ENCODE measurements around the gene AP2M1. TPM values are rescaled to one million over a fixed set of nuclear protein-coding genes. Genes with fewer than 3 reads are reported as not detected.
A peak's percentile ranks its signal among the peaks of the same experiment; 100 is the strongest.

Gene AP2M1
- total RNA-seq, 1 donor from 2014 or later = 161 TPM

DNA sequence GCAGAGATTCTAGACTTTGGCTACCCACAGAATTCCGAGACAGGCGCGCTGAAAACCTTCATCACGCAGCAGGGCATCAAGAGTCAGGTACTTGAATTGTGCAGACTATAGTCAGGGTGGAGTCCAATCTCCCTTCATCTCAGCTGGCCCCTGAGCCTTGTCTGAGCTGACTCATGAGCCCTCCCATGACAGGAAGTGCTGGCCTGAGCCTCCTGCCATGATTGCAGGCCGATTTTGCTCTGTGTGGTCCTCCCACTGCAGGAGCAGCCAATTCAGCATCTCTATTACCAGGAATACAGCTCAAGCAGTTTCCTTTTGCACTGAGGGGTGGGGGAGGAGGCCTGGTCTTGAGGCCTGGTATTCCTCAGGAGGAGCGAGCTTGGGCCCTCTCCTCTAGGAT lies 5.5 kb downstream of the AP2M1 start:
- no peak for DNase-seq

DNA sequence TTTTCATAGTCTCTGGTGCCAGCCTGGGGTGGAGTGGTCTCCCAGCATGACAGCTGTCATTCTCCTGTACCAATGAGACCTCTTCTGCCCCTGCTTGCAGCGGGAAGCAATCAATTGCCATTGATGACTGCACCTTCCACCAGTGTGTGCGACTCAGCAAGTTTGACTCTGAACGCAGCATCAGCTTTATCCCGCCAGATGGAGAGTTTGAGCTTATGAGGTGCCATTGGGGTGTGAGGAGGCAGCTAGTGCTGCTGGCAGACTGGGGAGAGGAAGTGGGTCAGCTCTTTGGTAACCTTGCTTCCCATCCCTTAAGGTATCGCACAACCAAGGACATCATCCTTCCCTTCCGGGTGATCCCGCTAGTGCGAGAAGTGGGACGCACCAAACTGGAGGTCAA lies 6.9 kb downstream of the AP2M1 start:
- no peak for DNase-seq

GRCh38 chr3:184183679-184184078 lies 9.0 kb downstream of the AP2M1 start:
- no peak for DNase-seq

DNA sequence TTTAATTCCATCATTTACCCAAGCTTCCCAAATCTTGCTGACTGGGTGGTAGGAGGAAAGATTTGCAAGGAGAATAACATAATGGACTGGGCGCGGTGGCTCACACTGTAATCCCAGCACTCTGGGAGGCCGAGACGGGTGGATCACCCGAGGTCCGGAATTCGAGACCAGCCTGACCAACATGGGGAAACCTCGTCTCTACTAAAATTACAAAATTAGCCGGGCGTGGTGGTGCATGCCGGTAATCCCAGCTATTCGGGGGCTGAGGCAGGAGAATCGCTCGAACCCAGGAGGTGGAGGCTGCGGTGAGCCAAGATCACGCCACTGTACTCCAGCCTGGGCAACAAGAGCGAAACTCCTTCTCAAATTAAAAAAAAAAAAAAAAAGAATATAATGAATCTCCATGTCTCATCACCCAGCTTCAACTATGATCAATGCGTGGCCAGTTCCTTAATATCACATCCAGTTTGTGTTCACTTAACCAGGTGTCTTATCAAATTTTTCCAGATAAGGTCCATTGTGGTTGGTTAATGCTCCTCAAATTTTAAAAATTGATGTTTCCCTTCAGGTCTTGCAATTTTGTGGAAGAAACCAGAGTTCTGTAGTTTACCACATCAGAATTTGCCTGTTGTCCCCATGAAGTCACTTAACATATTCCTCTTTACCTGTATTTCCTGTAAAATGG lies 10.0 kb downstream of the AP2M1 start:
- no peak for DNase-seq

DNA sequence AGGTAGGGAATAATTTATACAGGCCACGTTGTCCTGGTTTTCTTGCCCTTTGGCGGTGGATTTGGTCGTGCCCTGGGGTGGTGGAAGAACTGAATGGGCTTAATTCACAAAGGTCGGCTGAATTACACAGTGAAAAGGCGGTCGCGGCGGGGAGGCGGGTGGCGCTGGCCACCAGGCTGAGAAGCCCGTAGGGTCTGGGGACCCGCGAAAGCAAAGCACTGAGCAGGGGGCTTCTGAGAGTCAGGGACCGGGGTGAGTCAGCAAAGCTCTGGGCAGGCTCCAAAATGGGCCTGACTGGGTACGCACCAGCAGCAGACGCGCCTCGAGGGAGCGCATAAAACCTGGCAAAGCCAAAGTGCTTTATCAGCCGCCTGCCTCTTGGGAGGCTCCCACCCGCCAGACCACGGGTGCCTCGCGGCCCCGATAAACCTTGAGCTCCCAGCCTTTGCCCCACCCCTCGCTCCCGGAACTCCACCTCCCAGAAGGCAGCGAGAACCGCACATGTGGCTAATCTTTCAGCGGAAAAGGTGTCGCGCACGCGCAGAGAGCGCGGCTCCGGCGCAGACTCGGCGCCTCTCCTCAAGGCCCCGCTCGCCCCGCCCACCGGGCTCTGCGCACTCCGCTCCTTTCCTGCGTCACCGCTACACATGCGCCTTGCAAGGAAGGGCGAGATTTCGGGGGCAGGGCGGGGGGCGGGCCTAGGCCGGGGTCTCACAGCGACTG lies 11.0 kb downstream of the AP2M1 start:
- peak; percentile 100 for DNase-seq

DNA sequence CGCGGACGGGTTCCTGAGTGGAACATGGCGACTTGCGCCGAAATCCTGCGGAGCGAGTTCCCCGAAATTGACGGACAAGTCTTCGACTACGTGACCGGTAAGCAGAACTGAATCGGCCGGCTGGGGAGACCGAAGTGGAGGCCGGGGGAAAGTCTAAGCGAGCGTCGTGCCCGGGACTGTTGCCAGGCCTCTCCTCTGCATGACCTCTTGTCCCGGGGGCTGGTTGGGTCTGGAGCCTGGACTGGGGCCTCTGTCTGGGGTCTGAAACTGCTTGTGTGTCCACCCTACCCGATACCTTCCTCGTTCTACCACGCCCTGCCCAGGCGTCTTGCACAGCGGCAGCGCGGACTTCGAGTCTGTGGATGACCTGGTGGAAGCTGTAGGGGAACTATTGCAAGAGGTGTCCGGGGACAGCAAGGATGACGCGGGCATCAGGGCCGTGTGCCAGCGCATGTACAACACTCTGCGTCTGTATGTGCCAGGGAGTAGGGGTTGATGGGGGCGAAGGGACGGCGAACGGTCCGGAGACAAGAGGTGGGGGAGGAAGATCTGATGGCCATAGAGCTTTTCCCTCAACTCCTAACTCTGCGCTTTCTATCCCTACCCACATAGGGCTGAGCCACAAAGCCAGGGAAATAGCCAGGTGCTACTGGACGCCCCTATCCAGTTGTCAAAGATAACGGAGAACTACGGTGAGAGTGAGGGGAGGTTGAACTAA lies 11.7 kb downstream of the AP2M1 start, which contains the start of gene ABCF3:
Gene ABCF3, plus strand, starts transcription at position 16 of the 718 bp plus-strand sequence. Its CDS starts 9 bp downstream, at position 25.
- no peak for DNase-seq

DNA sequence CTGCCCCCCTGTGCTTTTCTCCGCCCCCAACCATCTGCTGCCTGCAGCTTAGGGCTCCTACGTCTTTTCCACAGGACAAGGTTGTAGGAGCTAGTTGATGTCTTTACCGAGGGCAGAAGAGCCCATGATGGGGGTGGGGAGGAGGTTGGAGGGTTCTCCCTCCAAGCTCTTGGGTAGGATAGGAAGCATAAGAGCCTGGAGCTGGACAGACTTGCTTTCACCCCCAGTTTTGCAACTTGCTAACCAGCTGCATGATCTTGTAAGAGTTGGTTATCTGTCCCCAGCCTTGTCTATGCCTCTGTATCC lies 12.2 kb downstream of the AP2M1 start:
- no peak for DNase-seq

DNA sequence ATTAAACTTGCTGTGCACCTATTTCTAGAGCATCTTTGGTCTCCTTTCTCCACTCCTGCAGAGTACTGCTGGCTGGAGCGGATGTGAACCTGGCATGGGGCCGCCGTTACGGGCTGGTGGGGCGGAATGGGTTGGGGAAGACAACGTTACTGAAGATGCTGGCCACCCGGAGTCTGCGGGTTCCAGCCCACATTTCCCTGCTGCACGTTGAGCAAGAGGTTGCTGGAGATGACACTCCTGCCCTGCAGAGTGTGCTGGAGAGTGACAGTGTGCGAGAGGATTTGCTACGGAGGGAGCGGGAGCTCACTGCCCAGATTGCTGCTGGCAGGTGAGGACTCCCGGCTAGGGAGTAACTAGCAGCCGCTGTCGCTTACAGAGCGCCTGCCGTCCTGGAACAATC lies 13.4 kb downstream of the AP2M1 start:
- DNase-seq = no peak

DNA sequence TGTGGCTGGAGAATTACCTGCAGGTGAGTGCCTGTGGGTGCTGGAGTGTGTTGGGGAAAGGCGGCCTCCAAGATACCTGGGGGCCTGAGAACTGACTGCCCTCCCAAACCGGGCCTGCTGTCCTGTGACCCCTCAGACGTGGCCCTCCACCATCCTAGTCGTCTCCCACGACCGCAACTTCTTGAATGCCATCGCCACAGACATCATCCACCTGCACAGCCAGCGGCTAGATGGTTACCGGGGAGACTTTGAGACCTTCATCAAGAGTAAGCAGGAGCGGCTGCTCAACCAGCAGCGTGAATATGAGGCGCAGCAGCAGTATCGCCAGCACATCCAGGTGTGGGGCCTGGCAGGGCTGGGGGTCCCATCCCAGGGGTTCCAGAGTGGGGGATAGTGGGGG lies 14.8 kb downstream of the AP2M1 start:
- no peak for DNase-seq

DNA sequence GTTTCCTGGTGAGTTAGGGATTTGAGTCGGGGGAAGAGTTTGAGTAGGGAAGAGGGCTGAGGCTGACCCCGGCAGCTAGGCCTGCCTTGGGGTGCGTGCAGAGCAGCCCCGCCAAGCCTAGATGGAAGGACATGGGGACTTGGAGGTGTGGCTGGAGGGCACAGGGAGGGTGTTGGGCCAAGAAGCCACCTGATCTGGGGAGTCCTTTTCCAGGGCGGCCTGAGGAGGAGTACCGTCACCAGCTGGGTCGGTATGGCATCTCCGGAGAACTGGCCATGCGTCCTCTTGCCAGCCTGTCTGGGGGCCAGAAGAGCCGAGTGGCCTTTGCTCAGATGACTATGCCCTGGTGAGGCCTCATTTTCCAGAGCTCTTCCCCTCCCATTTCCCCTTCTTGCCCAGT lies 18.2 kb downstream of the AP2M1 start:
- DNase-seq = no peak

GRCh38 chr3:184193991-184194539 lies 19.4 kb downstream of the AP2M1 start:
- no peak for DNase-seq

GRCh38 chr3:184196536-184196935 lies 21.9 kb downstream of the AP2M1 start:
- no peak for DNase-seq

DNA sequence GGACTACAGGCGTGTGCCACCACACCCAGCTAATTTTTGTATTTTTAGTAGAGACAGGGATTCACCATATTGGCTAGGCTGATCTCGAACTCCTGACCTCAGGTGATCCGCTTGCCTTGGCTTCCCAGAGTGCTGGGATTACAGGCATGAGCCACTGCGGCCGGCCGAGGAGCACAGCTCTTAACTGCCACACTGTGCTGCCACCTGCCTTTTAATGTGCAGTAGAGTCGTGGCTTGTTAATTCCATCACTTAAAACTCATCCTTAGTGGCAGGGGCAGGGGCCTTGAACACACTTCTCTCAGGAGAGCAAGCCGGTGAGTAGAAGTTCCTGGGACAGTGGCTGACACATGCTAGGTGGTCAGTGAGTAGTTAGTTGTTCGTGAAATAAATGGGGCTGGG lies 23.9 kb downstream of the AP2M1 start:
- DNase-seq = no peak

GRCh38 chr3:184200825-184201224 lies 26.2 kb downstream of the AP2M1 start:
- no peak for DNase-seq

- no peak for DNase-seq
These were observed 28.9 kb downstream of the AP2M1 start for GRCh38 chr3:184203526-184203925.

DNA sequence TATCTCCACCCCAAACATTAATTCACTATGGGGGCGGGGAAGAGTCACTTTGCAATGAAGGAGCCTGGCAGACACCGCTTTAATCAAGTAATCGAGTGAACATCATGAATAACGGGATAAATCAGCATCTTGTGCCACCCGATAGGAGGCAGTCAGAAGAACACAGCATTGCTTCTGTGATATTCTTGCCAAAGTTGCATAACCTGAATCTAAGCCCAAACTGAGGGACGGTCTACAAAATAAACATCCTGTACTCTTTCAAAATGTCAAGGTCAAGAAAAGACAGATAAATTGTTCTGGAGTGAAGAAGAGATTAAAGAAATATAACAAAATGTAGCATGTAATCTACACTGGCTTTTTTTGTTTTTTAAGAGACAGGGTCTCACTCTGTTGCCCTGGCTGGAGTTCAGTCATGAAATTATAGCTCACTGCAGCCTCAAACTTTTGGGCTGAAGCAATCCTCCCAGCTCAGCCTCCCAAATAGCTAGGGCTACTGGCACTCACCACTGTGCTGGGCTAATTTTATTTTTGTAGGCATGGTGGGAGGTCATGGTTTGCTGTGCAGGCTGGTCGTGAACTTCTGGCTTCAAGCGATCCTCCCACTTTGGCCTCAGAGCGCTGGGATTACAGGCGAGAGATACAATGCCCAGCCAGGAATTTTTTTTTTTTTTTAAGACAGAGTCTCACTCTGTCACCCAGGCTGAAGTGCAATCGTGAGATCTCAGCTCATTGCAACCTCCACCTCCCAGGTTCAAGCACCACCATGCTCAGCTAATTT lies 34.7 kb downstream of the AP2M1 start:
- DNase-seq = no peak

DNA sequence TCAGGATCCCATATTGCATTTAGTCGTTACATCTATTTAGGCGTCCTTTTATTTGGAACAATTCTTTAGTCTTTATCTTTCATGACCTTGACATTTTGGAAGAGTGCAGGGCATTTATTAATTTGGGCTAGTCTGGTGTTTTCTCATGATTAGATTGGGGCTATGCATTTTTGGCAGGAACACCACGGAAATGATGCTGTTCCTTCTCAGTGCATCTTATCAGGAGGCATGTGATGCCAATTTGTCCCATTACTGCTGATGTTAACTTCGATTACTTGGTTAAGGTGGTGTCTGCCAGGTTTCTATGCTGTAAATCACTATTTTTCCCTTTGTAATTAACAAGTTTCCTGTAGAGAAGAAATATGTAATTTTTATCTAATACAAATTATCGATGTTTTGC lies 36.6 kb downstream of the AP2M1 start:
- no peak for DNase-seq

DNA sequence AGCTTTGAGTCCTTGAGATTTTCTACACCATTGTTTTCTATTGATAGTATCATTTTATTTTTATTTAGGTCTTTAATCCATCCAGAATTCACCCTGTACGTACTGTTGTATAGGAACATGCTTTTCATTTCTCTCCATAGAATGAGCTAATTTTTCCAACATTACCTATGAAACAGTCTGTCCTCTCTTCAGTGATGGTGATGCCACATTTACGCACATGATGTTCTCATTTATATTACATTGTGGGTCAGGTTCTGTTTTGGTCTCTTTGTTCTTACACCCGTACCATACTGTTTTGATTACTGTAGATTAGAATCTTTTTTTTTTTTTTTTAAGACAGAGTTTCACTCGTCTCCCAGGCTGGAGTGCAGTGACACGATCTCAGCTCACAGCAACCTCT lies 37.1 kb downstream of the AP2M1 start:
- no peak for DNase-seq

DNA sequence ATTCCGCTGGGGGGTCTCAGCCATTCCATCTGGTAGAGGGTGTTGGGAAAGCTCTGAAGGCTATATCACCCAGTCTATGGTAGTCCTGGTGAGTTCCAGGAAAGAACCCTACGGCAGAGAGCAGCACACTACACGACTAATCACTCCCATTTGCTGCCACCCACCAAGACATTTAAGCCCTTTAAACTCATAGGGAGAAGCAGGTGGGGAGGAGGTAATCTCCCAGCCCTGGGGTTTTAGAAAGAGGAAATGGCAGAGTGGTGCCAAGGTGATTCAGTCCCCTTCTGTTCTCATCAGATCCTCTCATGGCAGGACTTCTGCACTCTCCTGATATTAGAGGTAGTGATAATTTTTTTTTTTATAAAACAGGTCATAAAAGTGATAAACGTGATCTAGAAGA lies 44.2 kb downstream of the AP2M1 start:
- no peak for DNase-seq

DNA sequence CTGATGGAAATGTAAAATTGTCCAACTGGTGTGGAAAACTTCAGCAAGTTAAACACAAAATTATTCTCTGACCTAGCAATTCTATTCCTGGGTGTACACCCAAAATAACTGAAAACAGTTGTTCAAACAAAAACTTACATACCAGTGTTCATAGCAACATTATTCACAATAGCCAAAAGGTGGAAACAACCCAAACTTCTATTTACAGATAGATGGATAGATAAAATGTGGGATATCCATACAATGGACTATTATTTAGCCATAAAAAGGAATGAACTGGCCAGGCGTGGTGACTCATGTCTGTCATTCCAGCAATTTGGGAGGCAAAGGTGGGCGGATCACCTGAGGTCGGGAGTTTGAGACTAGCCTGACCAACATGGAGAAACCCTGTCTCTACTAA lies 47.9 kb downstream of the AP2M1 start:
- DNase-seq = no peak

DNA sequence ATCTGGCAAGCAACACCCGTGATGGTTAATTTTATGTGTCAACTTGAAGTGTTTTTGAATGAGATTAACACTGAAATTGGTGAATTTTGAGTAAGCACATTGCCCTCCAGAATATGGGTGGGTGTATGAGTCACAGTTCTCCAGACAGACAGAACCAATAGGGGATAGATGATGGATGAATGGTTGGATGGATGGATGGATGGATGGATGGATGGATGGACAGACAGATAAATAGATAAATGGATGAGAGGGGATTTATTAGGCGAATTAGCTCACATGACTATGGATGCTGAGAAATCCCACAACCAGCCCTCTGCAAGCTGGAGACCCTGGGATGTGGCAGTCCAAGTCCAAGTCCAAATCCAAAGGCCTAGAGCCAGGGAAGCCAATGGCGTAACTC lies 49.3 kb downstream of the AP2M1 start:
- DNase-seq = no peak

DNA sequence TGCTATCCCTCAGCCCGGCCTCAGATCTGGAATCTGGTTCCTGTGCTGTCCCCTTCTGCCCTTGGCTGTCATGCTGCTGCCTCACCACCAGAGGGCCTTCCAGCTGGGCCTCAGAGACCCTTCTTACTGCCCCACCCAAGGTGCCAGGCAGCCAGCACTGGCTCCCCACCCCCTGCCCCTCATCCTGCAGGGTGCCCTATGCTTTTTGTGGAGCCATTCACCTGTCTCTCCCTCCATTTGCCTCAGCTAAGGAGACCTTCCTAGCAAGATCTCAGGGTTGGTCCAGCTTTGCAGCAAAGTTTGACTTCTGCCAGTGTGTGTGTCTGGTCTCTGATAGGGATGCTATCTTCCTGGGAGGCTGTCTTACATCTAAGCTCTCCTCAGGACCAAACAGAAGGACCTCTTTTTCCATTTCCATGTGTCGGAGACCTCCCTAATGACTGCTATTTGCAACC lies 52.9 kb downstream of the AP2M1 start:
- no peak for DNase-seq
